ENCODE results near the gene ANKS6. TPM values are rescaled to one million over a fixed set of nuclear protein-coding genes. Genes with fewer than 3 reads are reported as not detected.

Gene ANKS6
- total RNA-seq, 1 donor from 2014 or later, result 7.3 TPM

DNA sequence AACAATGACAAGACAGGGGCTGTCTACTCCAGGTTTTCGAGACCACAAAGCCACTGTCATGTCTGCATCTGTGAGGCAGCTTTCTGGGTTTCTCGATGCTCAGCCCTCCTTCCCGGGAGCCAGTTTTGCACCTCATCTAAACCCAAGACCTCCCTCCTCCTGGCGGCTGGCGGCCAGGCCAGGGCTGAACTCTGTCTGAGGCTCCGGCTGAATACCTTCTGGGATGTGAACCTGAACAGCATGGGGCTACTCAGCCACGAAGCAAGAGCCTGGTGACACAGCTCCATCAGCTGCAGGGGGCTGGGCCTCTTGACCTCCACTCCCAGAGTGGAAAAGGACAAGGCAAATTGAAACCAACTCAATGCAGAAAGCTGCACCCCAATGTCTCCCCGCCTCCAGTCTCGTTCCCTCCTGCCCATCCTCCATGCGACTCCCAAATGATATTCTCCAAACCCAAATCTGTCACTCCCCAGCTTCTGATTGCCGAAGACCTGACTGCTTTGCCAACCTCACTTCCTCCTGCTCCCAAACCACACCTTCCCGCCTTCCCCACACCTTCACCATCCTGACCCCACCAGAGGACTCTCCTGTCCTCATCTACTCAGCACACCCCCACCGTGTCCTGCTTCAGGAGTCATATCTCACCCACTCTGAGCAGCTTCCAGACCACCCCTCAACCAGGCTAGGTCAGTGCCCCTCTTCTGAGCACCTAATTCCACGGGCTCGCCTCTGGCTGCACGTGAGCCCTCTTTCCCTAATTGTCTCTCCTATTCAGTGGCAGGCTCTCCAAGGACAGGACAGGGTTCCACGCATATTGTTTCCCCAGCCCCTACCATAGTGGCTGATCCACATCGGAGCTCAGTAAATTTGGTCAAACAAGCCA is 4.5 kb downstream of the ANKS6 start:
- no peak for DNase-seq (ENCODE audit: low read depth in 2 of 2)

DNA sequence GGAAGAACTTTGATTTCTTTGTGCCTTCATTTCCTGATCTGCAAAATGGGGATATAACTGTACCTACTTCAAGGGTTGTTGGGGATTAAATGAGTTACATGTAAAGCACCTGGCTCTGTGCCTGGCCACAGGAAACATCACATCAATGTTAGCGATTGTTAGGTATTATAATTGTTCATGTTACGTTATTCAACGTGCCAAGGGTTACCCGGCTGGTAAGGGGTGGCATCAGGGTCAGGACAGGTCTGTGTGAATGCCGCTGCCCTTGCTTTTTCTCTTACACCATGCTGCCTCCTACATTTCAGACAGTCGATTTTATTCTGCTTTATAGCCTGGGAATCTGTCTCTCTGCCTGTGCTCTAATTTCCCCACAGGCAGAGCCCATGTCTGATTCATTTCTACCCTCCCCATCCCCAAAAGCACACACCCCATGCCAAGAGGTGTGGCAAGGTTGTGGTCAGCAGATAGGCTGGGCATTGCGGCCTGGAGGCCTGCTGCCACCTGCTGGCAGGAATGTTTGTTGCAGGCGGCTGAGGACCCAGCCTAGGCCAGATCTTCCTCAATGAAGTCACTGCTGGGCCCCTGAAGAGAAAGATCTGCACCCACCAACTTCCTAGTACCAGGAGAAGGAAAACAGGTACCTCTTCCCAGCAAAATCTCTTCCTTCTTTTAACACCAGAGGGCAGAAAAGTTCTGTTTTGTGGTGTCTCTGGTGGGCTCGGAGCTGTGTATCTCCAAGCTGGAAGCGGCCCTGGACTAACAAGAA is 5.3 kb downstream of the ANKS6 start:
- peak; percentile 76 to 82 for DNase-seq (ENCODE audit: low read depth in 2 of 2)

DNA sequence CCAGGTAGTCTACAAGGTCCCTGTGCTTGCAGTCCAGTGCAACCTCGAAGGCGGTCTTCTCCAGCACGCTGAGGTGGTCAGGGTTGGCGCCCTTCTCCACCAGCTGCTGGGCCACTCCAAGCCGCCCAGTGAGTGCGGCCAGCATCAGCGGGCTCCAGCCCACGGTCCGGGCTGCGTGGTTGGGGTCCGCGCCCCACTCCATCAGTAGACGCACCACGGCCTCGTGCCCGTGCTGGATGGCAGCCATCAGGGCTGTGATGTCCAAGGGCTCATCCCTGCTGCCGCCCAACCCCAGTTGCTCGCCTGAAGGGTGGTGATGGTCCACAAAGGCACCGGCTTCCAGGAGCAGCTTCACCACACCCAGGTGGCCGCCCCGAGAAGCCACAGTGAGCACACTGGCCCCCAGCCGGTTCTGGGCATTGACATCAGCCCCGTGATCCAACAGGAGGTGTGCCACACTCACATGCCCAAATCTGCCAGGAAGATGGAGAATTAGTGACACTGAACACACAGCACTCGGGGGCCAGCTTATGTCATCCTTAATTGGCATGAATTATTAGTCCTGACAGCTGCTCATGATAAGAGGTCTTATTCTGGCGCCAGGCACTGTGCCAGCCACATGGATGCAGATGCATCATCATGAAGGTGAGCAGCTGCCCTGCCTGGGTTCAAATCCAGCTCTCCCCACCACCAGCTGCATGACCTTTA is 6.1 kb downstream of the ANKS6 start:
- no peak for DNase-seq (ENCODE audit: low read depth in 2 of 2)

DNA sequence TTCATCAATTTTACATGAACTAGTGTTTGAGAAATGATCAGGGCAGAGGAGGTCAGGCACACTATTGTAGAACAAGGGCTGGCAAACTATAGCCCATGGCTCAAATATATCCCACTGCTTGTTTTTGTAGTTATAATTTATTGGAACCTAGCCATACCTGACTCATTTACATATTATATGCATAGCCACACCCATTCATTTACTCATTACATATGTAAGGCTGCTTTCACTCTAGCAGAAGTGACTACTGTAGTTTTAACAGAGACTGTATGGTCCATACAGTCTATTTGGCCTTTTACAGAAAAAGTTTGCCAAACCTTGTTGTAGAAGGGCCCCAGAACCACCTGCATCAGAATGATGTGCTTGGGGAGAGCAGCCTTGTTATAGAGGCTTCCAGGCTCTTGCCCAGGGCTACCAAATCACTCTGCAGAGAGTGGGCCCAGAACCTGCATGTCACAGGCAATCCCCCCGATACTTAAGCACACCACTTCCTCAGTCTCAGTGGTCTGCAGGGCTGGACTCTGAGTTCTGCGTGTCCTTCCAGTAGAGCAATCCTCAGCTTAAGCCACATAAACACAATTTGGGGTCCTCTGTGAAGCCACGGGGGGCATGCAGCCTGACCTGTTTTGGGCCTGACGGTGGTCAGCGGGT is 6.7 kb downstream of the ANKS6 start:
- DNase-seq (ENCODE audit: low read depth in 2 of 2), result no peak

DNA sequence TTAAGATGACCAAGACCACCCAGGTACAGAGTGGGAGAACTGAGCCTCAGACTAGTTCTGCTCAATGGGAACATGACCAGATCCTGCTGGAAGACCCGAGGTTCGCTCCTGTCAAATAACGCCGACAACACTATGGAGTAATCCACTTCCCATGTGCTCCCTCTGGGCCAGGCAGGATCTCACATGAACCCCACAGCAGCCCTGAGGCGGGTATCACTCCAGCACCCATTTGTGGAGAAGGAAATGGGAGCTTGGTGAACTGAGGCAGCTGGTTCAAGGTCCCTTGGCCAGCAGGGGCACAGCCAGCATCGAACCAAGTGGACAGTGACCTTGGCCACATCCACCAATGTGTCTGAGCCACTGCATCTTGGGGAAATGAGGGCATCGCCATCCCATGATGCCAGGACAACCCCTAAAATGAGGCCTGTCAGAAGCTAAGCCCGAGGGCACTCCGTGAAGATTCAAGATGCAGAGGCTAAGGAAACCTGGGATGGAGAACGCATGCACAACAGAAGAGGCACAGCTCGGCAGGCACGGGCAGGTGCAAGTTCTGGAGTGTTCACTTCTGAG is 8.5 kb downstream of the ANKS6 start:
- DNase-seq (ENCODE audit: low read depth in 2 of 2), result no peak

DNA sequence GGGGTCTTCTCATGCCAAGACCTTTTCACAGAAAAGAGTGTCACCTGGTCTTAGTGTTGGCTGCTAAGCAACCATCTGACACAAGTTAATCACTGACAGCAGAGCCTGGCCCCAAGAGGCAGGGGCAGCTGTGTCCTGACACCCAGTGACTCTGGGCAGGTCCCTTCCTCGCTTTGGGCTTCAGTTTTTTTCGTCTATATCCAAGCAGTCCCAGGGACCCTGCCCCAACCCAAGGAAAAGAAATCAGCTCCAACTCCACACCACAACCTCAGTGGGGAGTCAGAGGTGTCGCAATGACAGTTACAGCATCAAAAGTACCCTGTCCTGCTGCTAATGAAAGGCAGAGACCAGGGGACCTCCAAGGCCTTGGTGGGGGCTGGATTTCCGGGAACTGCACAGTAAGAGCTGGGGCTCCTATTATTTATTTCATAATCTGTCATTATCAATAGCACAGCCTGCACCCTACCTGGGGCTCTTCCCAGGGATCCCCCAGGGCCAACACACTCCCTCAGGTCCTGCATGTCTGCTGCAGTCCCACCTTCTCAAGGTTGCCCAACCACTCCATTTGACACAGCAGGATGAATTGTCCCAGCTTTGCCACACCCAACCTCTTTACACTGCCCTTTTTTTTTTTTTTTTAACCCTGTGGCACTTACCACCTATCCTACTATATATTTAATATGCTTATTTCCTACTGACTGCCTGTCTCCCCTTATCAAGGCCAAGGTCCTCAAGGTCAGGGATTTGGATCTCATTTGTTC is 9.4 kb downstream of the ANKS6 start:
- DNase-seq (ENCODE audit: low read depth in 2 of 2), result no peak

DNA sequence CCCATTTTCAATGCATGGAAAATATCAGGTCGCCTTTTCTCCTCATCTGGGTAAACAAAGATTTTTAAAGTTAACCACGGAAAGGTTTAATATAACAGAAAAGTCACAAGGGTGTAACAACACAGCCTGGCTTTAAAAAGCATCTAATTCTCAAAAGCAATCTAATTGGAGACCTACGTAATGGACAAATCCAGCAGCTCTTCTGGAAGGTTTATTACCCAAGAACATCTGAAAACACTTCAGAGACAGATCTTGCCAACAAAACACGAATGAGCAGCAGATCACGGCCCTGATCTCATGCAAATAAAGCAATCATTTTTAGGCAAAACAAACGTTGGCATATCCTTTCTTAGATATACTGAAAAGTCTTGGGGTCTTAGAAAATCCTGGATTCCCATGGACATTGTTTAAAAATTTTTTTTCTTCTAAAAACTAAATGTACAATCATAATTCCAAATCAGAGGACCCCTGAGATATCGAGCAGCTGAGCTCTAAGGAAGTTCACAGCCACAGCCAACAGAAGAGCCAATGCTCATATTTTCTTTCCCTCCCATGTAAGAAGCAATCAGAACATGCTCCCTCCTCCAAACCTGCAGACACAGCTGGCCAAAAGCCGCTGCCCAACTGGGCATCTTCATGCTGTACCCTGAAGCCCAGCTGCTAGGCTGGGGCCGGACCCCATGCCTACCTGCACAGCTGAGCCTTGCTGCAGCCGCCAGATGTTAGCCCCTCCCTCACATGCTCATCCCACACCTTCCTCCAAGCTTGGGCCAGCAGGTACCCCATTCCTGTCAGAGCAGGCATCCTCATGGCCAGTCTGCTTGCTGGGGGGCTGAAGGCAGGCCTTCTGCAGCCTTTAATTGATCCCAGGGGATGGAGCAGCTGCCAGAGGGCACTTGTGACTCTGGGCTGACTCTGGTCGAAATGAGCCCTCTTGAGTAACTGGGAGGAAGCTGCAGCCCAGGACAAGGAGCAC is 11.2 kb downstream of the ANKS6 start:
- no peak for DNase-seq (ENCODE audit: low read depth in 2 of 2)

DNA sequence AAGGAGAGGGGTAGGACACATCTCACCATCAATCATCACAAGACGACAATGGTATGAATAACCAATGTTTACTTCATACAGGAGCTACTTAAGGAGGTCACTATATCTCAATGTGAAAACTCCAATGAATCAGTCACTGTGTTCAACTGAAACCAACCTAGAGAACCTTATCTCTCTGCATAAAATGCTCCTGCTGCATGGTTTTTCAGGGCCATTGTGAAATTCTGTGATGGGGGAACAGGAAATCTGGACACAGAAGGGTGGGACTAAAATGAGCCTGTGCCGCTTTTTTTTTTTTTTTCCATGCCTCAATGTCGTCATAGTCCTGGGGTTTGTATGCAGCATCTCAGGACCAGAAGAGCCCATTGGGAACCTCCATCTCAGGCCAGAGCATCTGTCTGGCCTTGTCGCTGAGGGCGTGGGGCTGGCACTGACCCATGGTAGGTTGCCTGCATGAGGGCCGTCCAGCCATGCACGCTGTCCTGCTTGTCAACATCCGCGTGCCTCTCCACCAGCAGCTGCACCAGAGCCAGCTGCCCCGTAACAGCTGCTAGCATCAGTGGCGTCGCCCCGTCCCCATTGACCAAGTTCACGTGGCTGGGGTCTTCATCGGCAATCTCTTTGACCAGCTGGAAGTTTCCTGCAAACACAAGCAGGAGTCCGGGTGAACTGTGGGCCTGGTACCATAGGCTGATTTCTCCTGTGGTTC is 12.7 kb downstream of the ANKS6 start:
- no peak for DNase-seq (ENCODE audit: low read depth in 2 of 2)

DNA sequence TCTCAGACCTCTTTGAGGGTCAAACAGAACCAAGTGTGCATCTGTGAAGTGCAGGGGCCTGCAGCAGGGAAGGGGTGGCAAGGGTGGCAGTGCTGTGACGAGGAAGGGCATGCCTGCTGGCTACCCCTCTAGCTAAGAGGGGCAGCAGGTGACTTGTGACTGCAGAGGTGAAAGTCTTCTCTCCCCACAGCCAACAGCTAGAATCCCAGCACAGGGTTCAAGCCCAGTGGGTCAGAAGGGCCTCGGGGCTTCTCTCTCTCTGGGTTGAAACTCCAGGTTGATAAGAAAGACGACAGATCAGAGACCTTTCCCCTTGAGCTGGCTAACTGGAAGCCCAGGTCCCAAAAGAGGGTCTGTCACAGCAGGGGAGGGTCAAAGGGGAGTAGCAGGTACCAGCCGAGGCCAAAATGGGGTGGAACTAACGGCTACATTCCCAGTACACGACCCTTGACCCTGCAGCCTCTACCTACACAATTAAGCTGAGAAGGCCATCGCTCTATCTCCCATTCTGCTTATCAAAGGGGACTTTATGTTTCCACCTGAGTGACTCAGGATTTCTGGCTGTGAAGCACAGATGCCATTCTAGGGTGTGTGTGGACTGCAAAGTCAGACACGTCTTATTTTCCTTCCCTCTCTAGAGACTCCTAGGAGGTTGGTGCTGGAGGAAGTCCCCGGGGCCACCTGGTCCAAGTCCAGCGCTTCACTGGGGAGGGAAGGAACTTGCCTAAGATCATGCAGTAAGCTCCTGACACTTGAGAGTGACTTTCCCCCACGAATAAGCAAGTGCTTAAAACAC is 14.6 kb downstream of the ANKS6 start:
- no peak for DNase-seq (ENCODE audit: low read depth in 2 of 2)

DNA sequence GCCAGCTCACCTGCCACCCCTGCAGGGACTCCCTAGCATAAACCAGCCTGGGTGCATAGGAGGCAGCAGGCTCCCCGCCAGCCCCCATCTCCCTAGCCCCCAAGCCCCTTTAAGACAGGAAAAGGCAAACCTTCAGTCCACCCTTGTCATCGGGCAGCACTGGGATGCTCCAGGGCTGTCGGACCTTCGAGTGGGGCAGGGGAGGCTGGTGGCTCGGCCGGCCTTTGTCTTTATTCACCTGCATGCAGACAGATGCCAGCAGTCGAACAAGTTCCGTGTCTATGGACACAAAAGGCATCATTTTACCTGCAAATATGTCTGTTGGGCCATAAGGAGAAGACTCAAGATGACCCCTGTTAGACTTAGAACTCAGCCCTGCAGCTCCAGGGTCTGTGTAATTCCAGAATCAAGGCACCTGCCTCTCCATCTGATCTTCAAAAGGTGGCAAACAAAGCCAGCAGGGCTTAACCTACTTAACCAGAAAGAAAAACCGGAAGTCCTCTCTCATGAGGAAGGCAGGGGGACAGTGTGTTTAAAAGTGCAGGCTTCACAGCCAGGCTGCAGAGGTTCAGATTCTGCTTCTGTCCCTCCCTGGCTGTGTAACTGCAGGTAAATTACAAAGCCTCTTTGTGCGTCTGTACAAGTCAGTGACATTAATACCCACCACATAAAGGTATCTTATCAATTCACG is 16.2 kb downstream of the ANKS6 start:
- DNase-seq (ENCODE audit: low read depth in 2 of 2), result no peak

- peak; percentile 59 to 67 for DNase-seq (ENCODE audit: low read depth in 2 of 2)
Observed at GRCh38 chr9:98778711-98779530, 17.4 kb downstream of the ANKS6 start.

DNA sequence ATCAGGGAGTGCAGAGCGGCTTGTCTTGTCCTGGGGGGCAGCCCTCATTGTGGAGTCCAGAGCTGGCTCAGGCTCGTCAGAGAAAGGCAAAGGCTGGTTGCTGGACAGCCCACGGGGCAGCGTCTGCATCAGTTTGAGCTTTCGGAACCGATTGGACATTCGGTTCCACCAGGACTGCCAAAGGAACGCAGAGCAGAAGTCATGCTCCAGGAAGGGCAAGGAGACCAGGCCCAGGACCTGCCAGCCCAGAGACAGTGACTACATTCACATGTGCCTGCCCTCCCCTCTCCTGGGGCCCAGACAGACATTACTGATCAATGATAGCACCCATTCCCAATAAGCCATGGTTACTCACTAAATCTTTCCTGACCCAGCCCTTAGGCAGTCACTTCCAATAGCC is 18.1 kb downstream of the ANKS6 start:
- DNase-seq (ENCODE audit: low read depth in 2 of 2), result no peak

- DNase-seq (ENCODE audit: low read depth in 2 of 2), result no peak
Observed at GRCh38 chr9:98777618-98778017, 18.7 kb downstream of the ANKS6 start.

- DNase-seq (ENCODE audit: low read depth in 2 of 2), result peak; percentile 82 to 88
Observed at GRCh38 chr9:98775831-98776441, 20.4 kb downstream of the ANKS6 start.

GRCh38 chr9:98774746-98775145 is 21.6 kb downstream of the ANKS6 start:
- DNase-seq (ENCODE audit: low read depth in 2 of 2), result peak; percentile 28 to 43

DNA sequence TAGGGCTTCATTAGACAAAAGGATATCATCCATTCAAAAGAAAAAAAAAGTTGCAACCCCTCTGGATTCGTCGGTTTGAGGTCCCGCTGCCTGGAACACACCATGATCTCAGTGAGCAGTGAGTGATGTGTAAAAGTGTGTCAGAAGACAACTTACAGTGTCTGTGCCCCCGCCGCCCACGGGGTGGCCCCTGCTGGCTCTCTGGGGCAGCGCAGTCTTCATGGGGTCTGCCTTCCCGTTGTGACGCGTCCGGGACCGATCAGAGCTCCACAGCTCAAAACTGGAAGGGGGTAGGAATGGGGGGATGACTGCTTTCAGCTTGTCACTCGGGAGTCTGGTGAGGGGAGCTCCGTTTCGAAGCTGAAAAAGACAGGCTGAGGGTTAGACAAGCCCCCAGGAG is 22.6 kb downstream of the ANKS6 start:
- DNase-seq (ENCODE audit: low read depth in 2 of 2), result no peak

All from lung microvascular endothelial cell (primary cell).